Stimulated activated CD4-positive, alpha-beta T cell treated with anti-CD3 and anti-CD28 coated beads, TNF-alpha, amount 100 ng/mL, for 24 hours (primary cell): ENCODE measurements around the gene MUC5B.
"Not testable (repeated sequence)": the region's sequence is repeated elsewhere in the genome, so short reads cannot be mapped to it uniquely, and the experiment has no call there.

Source experiments
- DNase-seq, 3 experiments: peaks; one replicate each; pipeline ENCODE4 v3.0.0-alpha.2; 2020; ENCODE audit warnings: low read depth in 3 of 3

MUC5B gene

DNA sequence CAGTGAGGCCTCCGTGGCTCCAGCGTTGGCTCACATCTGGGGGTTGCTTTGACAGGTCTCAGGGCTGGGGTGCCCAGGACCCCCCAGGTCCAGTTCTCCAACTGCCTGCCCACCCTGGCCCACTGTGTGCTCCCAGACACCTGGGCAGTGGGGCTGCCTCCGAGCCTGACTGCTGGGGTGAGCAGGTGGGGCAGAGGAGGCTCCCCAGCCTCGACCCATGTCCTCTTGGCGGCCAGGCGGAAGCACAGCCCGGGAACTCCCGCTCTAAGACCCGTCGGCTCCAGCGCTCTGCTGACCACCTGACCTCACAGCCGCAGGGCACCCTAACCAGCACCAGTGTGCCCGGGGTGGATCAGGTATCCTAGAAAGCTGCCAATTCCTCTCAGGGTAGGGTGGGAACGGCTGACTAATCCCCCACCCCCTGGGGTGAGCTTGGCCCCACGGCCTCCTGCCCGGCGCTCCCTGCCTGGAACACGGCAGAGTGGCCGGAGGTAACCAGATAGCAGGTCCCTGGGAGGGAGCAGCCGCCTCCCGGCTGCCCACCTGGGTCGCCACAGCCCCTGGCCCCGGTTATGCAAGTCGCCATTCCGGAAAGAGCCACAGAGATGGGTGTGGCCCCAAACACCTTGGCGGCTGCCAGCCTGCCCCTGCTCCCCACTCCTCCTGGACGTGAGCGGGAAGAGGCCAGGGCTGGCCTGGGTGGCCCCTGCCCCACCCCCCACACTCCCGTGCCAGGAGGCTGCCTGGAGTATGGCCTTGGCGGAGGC, 19.2 kb upstream of the MUC5B start:
- no peak for DNase-seq

- no peak for DNase-seq
Observed at GRCh38 chr11:1204381-1205101, 18.3 kb upstream of the MUC5B start.

GRCh38 chr11:1205121-1205986, 17.5 kb upstream of the MUC5B start:
- no peak for DNase-seq

- no peak for DNase-seq
Observed at GRCh38 chr11:1205987-1206331, 16.9 kb upstream of the MUC5B start.

DNA sequence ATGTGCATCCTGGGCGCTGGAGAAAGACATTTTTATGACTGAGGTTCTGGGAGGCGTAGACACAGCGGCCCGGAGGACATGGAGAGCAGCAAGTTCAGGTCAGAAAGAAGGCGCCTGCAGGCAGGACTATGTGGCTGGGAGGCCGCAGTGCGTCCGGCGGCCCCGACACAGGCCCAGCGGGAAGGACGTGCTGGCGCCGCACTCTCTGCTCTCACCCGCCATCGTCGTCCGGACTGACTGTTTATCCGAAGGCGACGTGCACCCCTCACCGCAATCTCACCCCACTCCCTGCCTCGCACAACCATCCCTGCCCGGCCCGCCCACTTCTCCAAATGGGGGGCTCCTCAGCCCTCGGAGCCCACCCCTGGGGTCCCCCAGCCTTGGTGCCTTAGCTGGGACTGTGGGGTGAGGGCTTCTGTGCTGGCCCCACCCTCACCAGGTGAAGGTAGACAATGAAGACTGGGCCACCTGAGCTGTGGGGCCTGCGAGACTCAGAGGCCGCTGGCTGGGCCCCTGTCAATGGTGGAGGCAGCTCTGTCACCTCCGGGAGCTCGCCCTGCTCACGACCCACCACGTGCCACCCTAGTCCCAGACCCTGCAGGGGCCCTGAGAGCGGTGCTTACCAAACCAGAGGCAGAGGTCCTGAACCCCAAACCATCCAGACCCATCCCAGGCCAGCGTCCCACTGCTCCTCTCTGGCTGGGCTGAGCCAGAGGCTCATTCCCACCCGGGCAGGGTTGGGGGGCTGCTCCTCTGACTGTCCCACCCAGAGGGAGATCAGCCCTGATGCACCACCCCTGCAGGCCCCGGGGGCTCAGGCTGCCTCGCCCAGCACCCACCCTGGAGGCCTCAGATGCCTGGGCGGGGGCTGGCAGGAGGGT, 16.2 kb upstream of the MUC5B start:
- DNase-seq = no peak

DNA sequence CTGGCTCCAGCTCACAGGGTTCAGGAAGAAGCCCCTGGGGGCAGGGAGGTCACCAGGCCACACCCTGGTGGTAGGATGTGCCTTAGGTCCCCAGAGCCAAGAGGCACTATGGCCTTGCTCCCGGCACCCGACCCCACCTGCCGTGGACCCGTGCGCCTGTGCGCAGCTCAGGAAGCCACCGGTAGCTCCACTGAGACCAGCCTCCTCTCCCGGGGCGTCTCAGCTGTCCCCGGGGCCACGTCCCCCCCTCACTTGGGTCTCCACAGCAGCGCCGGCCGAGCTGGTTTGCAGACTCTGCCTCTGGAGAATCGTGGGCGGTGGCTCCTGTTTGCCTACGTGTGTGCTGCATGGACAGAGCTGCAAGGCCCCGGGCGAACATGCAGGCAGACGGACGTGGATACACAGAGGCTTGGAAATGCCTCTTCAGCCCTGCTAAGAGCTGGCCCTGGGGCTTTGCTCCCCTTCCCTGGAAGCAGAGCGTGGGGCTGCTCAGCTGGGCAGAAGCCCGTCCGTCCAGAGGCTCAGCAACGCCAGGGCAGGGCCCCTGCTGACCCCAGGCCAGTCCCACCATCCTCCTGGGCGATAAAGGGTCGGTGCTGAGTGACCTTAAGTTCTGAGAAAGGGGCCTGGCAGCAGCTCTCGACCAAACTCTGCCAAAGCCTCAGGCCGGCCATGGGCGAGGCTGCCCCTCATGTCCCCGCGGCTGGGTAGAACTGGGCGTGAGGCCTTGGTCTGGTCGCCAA, 15.3 kb upstream of the MUC5B start:
- DNase-seq = no peak

DNA sequence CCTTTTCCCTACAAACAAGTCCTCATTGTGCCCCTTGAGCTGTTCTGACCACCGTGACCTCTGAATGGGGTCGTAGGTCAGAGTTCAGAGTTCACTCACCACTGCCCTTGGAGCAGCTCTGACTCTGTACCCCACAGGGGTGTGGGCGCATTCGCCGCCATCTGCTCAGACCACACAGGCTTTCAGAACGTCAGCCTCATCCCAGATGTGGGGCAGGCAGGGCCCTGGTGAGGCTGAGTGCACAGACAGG, 14.8 kb upstream of the MUC5B start:
- DNase-seq = no peak

DNA sequence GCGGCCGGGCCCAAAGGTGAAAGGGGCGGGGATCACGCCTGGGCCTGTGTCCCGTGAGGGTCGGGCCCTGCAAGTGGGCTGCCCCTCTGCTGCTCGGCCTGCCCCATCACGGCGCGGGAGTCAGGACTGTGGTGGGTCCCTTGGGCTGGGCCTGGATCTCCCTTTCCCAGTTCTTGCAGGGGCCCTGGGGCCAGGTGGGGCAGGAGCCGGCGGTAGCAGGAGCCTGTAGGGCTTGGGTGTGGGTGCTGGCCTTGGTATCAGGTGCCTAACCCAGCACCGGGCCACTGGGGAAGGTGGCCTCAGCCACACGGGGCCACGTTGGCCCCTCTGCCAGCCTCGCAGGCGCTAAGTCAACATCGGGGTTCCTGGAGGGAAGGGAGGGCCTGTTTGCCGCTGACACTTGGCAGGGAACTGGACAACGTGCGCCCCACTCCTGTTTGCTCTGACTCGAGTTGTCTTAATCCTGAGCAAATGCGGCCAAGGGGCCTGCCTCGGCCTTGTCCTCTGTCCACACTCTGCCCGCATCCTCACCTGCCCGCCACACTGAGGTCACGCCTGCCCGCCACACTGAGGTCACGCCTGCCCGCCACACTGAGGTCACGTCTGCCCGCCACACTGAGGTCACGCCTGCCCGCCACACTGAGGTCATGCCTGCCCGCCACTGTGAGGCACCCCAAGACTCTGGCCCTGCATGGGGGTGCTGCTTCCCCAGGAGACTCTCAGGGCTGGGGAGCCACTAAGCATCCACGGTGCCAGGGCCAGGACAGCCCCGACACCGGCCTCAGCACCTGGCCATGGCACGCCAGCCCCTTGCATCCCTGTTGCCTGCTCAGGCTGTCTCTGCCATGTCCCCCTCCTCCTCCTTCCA, 14.2 kb upstream of the MUC5B start:
- DNase-seq = no peak

GRCh38 chr11:1209371-1210057, 13.4 kb upstream of the MUC5B start:
- DNase-seq = no peak

GRCh38 chr11:1211838-1212237, 11.0 kb upstream of the MUC5B start:
- no peak for DNase-seq

GRCh38 chr11:1215826-1216225, 7.0 kb upstream of the MUC5B start:
- DNase-seq = not testable (repeated sequence)

GRCh38 chr11:1217151-1217550, 5.7 kb upstream of the MUC5B start:
- DNase-seq = no peak

DNA sequence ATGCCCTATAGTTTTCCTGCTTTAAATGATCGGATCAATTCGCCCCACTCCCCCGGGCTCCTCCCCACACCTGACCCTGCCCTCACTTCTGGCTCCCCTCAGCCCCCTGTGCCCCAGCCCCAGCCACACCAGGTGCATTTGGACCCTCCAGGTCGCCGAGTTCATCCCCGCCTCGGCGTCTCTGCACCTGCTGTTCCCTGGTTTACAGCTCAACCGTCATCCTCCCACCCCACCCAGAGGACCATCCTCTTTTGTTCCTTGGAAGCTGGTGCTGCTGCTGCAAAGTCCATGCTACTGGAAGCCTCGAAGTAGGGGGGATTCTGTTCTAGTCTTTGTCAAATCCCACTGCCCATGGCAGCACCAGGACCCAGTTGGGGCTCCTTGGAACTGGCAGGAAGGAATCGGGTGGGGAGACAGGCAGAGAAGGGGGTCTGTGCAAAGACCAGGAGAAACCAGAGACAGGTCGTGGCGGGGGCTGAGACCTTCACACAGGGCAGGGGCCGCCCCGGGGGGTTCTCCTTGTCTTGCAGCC, 4.5 kb upstream of the MUC5B start:
- no peak for DNase-seq

DNA sequence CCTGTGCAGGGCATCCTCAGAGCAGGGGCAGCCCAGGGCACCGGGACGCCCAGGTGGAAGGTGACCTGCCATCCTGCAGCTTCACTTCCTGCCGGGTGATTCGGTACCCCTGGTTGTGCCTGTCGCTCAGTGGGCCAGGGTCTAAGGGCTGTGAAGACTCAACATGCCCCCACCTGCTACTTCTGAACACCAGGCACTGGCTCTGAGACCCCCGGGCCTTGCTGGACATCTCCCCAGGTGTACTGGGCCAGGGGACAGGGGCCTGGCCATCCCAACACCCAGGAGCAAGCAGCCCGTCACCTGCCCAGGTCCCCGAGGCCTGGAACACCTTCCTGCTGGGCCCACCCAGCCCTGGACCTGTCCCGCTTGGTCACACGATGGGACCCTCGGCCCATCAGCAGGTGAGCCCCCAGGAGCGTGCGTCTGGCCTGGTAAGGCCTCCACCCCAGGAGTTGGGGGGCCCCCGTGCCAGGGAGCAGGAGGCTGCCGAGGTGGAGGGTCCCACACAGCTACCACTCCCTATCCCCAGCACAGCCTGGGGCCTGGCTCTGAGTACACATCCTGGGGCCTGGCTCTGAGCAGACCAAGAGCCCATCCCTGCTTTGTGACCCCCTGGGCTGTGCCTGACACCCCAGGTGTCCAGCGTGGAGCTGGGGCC, 3.9 kb upstream of the MUC5B start:
- no peak for DNase-seq

- DNase-seq = no peak
Observed at GRCh38 chr11:1219446-1219833, 3.4 kb upstream of the MUC5B start.

GRCh38 chr11:1219834-1220815, 2.7 kb upstream of the MUC5B start:
- no peak for DNase-seq

GRCh38 chr11:1220941-1221721, 1.7 kb upstream of the MUC5B start:
- DNase-seq = no peak
